Neural cell (in vitro differentiated cells): ENCODE data around the gene AFTPH.

ENCODE experiments used
- EZH2 ChIP-seq: fragments of 200-600, 300-800 bp; shearing (Covaris generic), sonication (generic); IDR thresholded peaks from 2 replicates; pipeline ENCODE4 v1.6.1; 2014; ENCODE audit warnings: antibody characterized with exemption, low read length, borderline replicate concordance, mild to moderate bottlenecking; ENCODE audit not compliant: insufficient read depth, poor library complexity, severe bottlenecking
- MXI1 ChIP-seq: fragments of 450-650 bp; conservative IDR thresholded peaks from 2 replicates; pipeline ENCODE4 v1.6.1; 2014; ENCODE audit warnings: antibody characterized with exemption, mild to moderate bottlenecking; ENCODE audit not compliant: poor library complexity, severe bottlenecking
- POLR2AphosphoS5 ChIP-seq: IDR thresholded peaks from 2 replicates; pipeline ENCODE4 v1.6.1; 2012
- RAD21 ChIP-seq: fragments of 450-650 bp; conservative IDR thresholded peaks from 2 replicates; pipeline ENCODE4 v1.6.1; 2014; ENCODE audit warnings: antibody characterized with exemption, mild to moderate bottlenecking, moderate library complexity
- SMC3 ChIP-seq: fragments of 450-650 bp; conservative IDR thresholded peaks from 2 replicates; pipeline ENCODE4 v1.6.1; 2014; ENCODE audit warnings: antibody characterized with exemption, mild to moderate bottlenecking, moderate library complexity; ENCODE audit not compliant: poor library complexity
- TAF1 ChIP-seq: IDR thresholded peaks from 2 replicates; pipeline ENCODE4 v1.6.1; 2012; ENCODE audit warnings: low read depth
- TF ChIP-seq, protein P1 (sequence below): fragments of 450-650 bp; IDR thresholded peaks from 2 replicates; pipeline ENCODE4 v1.5.1; 2014; ENCODE audit warnings: antibody characterized with exemption, mild to moderate bottlenecking, moderate library complexity; ENCODE audit not compliant: poor library complexity, severe bottlenecking
- TF ChIP-seq, protein P2 (sequence below): IDR thresholded peaks from 2 replicates; pipeline ENCODE4 v1.6.1; 2012; ENCODE audit warnings: borderline replicate concordance

DNA sequence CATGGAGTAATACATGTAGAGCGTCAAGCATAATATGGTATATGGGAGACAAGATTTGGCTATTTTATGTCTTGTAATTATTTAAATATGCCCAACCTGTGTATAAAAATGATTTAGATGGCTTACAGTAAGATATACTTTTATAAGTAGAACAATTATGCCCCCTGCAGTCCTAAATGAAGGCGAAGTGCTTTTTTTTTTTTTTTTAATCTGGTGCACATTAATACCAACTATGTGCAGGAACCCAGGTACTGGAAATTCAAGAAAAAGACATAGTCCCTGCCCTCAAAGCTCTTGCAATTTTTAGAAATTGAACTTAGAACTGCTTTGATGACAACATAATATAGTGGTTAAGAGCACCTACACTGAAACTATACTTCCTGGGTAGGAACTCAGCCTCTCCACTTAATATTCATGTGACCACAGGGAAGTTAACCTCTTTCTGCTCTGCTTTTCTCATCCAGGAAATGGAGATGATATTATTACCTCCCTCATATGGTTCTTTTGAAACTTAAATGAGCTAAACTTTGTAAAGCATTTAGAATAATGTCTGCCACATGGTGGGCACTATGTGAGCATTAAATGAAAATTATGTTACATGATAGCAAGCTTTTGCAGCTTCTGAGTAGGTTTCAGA lies 38.1 kb downstream of the AFTPH start:
- TF ChIP-seq MXI1 (no peak), POLR2AphosphoS5 (no peak), RAD21 (no peak), TAF1 (no peak), EZH2 (no peak), SMC3 (no peak)
- TF ChIP-seq, protein P1, sequence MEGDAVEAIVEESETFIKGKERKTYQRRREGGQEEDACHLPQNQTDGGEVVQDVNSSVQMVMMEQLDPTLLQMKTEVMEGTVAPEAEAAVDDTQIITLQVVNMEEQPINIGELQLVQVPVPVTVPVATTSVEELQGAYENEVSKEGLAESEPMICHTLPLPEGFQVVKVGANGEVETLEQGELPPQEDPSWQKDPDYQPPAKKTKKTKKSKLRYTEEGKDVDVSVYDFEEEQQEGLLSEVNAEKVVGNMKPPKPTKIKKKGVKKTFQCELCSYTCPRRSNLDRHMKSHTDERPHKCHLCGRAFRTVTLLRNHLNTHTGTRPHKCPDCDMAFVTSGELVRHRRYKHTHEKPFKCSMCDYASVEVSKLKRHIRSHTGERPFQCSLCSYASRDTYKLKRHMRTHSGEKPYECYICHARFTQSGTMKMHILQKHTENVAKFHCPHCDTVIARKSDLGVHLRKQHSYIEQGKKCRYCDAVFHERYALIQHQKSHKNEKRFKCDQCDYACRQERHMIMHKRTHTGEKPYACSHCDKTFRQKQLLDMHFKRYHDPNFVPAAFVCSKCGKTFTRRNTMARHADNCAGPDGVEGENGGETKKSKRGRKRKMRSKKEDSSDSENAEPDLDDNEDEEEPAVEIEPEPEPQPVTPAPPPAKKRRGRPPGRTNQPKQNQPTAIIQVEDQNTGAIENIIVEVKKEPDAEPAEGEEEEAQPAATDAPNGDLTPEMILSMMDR: no peak
- TF ChIP-seq, protein P2, sequence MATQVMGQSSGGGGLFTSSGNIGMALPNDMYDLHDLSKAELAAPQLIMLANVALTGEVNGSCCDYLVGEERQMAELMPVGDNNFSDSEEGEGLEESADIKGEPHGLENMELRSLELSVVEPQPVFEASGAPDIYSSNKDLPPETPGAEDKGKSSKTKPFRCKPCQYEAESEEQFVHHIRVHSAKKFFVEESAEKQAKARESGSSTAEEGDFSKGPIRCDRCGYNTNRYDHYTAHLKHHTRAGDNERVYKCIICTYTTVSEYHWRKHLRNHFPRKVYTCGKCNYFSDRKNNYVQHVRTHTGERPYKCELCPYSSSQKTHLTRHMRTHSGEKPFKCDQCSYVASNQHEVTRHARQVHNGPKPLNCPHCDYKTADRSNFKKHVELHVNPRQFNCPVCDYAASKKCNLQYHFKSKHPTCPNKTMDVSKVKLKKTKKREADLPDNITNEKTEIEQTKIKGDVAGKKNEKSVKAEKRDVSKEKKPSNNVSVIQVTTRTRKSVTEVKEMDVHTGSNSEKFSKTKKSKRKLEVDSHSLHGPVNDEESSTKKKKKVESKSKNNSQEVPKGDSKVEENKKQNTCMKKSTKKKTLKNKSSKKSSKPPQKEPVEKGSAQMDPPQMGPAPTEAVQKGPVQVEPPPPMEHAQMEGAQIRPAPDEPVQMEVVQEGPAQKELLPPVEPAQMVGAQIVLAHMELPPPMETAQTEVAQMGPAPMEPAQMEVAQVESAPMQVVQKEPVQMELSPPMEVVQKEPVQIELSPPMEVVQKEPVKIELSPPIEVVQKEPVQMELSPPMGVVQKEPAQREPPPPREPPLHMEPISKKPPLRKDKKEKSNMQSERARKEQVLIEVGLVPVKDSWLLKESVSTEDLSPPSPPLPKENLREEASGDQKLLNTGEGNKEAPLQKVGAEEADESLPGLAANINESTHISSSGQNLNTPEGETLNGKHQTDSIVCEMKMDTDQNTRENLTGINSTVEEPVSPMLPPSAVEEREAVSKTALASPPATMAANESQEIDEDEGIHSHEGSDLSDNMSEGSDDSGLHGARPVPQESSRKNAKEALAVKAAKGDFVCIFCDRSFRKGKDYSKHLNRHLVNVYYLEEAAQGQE: no peak
